Measurements from ENCODE around the gene IGF1R. TPM values are rescaled to one million over a fixed set of nuclear protein-coding genes. Genes with fewer than 3 reads are reported as not detected.

IGF1R gene
- total RNA-seq, 1 experiment from 2014 or later, result 14.1 TPM

GRCh38 chr15:98669638-98670037 is 21.3 kb downstream of the IGF1R start:
- Histone ChIP-seq H3K36me3 (peaks cover 5% of the 10 kb centered on the region), H3K4me3 (no peak overlapping the region), H3K9me3 (replicated peaks) (no peaks in the 10 kb centered on the region), H3K27me3 (replicated peaks) (no peaks in the 10 kb centered on the region), H3K27ac (no peak overlapping the region), H3K4me1 (replicated peaks) (peaks cover 49% of the 10 kb centered on the region)
- no peak for DNase-seq (ENCODE audit: low read depth in 1 of 2, low spot score in 2 of 2)

- no peak overlapping the region for H3K4me3 ChIP-seq
- peak in 1 of 2 experiments; percentile 86 for DNase-seq (ENCODE audit: low read depth in 1 of 2, low spot score in 2 of 2)
Observed at GRCh38 chr15:98671060-98672008, 23.0 kb downstream of the IGF1R start.

GRCh38 chr15:98673133-98673532 is 24.8 kb downstream of the IGF1R start:
- H3K4me1 ChIP-seq (replicated peaks), result peaks cover 55% of the 10 kb centered on the region
- no peaks in the 10 kb centered on the region for H3K9me3 ChIP-seq (replicated peaks)
- no peak overlapping the region for H3K4me3 ChIP-seq
- H3K27me3 ChIP-seq (replicated peaks), result no peaks in the 10 kb centered on the region
- no peak for DNase-seq (ENCODE audit: low read depth in 1 of 2, low spot score in 2 of 2)
- H3K36me3 ChIP-seq, result no peaks in the 10 kb centered on the region
- H3K27ac ChIP-seq, result no peak overlapping the region

More at GRCh38 chr15:98671060-98672008, 23.0 kb downstream of the IGF1R start:
- Histone ChIP-seq H3K27me3 (replicated peaks) (no peaks in the 10 kb centered on the region), H3K27ac (peak overlapping the region; percentile 73), H3K4me1 (replicated peaks) (peaks cover 49% of the 10 kb centered on the region), H3K9me3 (replicated peaks) (no peaks in the 10 kb centered on the region), H3K36me3 (no peaks in the 10 kb centered on the region)

- no peaks in the 10 kb centered on the region for H3K36me3 ChIP-seq
- no peak for DNase-seq (ENCODE audit: low read depth in 1 of 2, low spot score in 2 of 2)
Observed at GRCh38 chr15:98674336-98674735, 26.0 kb downstream of the IGF1R start.

GRCh38 chr15:98676586-98677270 is 28.4 kb downstream of the IGF1R start:
- Histone ChIP-seq H3K9me3 (replicated peaks) (no peaks in the 10 kb centered on the region), H3K4me1 (replicated peaks) (peaks cover 21% of the 10 kb centered on the region), H3K36me3 (no peaks in the 10 kb centered on the region), H3K27ac (no peak overlapping the region), H3K27me3 (replicated peaks) (no peaks in the 10 kb centered on the region), H3K4me3 (no peak overlapping the region)
- DNase-seq (ENCODE audit: low read depth in 1 of 2, low spot score in 2 of 2), result no peak

More at GRCh38 chr15:98674336-98674735, 26.0 kb downstream of the IGF1R start:
- peaks cover 43% of the 10 kb centered on the region for H3K4me1 ChIP-seq (replicated peaks)
- no peak overlapping the region for H3K4me3 ChIP-seq
- no peaks in the 10 kb centered on the region for H3K27me3 ChIP-seq (replicated peaks)
- H3K27ac ChIP-seq, result no peak overlapping the region
- no peaks in the 10 kb centered on the region for H3K9me3 ChIP-seq (replicated peaks)

- Histone ChIP-seq H3K27me3 (replicated peaks) (no peaks in the 10 kb centered on the region), H3K27ac (no peak overlapping the region), H3K9me3 (replicated peaks) (no peaks in the 10 kb centered on the region), H3K36me3 (no peaks in the 10 kb centered on the region), H3K4me1 (replicated peaks) (peaks cover 14% of the 10 kb centered on the region), H3K4me3 (no peak overlapping the region)
- DNase-seq (ENCODE audit: low read depth in 1 of 2, low spot score in 2 of 2), result no peak
Observed at GRCh38 chr15:98677345-98678059, 29.2 kb downstream of the IGF1R start.

GRCh38 chr15:98678484-98678883 is 30.1 kb downstream of the IGF1R start:
- Histone ChIP-seq H3K27ac (no peak overlapping the region), H3K27me3 (replicated peaks) (no peaks in the 10 kb centered on the region), H3K9me3 (replicated peaks) (no peaks in the 10 kb centered on the region), H3K36me3 (no peaks in the 10 kb centered on the region), H3K4me3 (no peak overlapping the region), H3K4me1 (replicated peaks) (peaks cover 16% of the 10 kb centered on the region)
- no peak for DNase-seq (ENCODE audit: low read depth in 1 of 2, low spot score in 2 of 2)

GRCh38 chr15:98681061-98681460 is 32.7 kb downstream of the IGF1R start:
- Histone ChIP-seq H3K27ac (no peak overlapping the region), H3K4me3 (no peak overlapping the region), H3K27me3 (replicated peaks) (no peaks in the 10 kb centered on the region), H3K4me1 (replicated peaks) (peaks cover 40% of the 10 kb centered on the region), H3K9me3 (replicated peaks) (no peaks in the 10 kb centered on the region), H3K36me3 (no peaks in the 10 kb centered on the region)
- no peak for DNase-seq (ENCODE audit: low read depth in 1 of 2, low spot score in 2 of 2)

GRCh38 chr15:98682992-98683701 is 34.8 kb downstream of the IGF1R start:
- H3K4me1 ChIP-seq (replicated peaks), result peaks cover 33% of the 10 kb centered on the region
- no peak overlapping the region for H3K4me3 ChIP-seq
- peak overlapping the region; percentile 85 for H3K27ac ChIP-seq
- DNase-seq (ENCODE audit: low read depth in 1 of 2, low spot score in 2 of 2), result peak in 1 of 2 experiments; percentile 70
- no peaks in the 10 kb centered on the region for H3K36me3 ChIP-seq
- H3K27me3 ChIP-seq (replicated peaks), result no peaks in the 10 kb centered on the region
- H3K9me3 ChIP-seq (replicated peaks), result no peaks in the 10 kb centered on the region

- Histone ChIP-seq H3K9me3 (replicated peaks) (no peaks in the 10 kb centered on the region), H3K36me3 (no peaks in the 10 kb centered on the region), H3K4me3 (no peak overlapping the region), H3K27me3 (replicated peaks) (no peaks in the 10 kb centered on the region), H3K4me1 (replicated peaks) (peaks cover 35% of the 10 kb centered on the region), H3K27ac (peak overlapping the region; percentile 85)
- no peak for DNase-seq (ENCODE audit: low read depth in 1 of 2, low spot score in 2 of 2)
Observed at GRCh38 chr15:98683831-98684230, 35.5 kb downstream of the IGF1R start.

GRCh38 chr15:98684436-98684835 is 36.1 kb downstream of the IGF1R start:
- H3K27me3 ChIP-seq (replicated peaks), result no peaks in the 10 kb centered on the region
- peak in 1 of 2 experiments; percentile 42 for DNase-seq (ENCODE audit: low read depth in 1 of 2, low spot score in 2 of 2)
- no peaks in the 10 kb centered on the region for H3K9me3 ChIP-seq (replicated peaks)
- H3K4me3 ChIP-seq, result no peak overlapping the region
- H3K4me1 ChIP-seq (replicated peaks), result peaks cover 39% of the 10 kb centered on the region
- no peaks in the 10 kb centered on the region for H3K36me3 ChIP-seq
- peak overlapping the region; percentile 85 for H3K27ac ChIP-seq

- DNase-seq (ENCODE audit: low read depth in 1 of 2, low spot score in 2 of 2), result no peak
- H3K9me3 ChIP-seq (replicated peaks), result no peaks in the 10 kb centered on the region
- H3K4me3 ChIP-seq, result no peak overlapping the region
- peaks cover 46% of the 10 kb centered on the region for H3K4me1 ChIP-seq (replicated peaks)
- no peaks in the 10 kb centered on the region for H3K27me3 ChIP-seq (replicated peaks)
- no peak overlapping the region for H3K27ac ChIP-seq
- no peaks in the 10 kb centered on the region for H3K36me3 ChIP-seq
Observed at GRCh38 chr15:98684995-98685525, 36.7 kb downstream of the IGF1R start.

- no peak for DNase-seq (ENCODE audit: low read depth in 1 of 2, low spot score in 2 of 2)
- H3K9me3 ChIP-seq (replicated peaks), result no peaks in the 10 kb centered on the region
- H3K4me3 ChIP-seq, result no peak overlapping the region
- H3K27me3 ChIP-seq (replicated peaks), result no peaks in the 10 kb centered on the region
- H3K4me1 ChIP-seq (replicated peaks), result peaks cover 51% of the 10 kb centered on the region
- no peaks in the 10 kb centered on the region for H3K36me3 ChIP-seq
- H3K27ac ChIP-seq, result no peak overlapping the region
Observed at GRCh38 chr15:98686983-98687382, 38.6 kb downstream of the IGF1R start.
